LHCN-M2 (cell line): Measurements from ENCODE around the gene ITPR3. TPM values are rescaled to one million over a fixed set of nuclear protein-coding genes. Genes with fewer than 3 reads are reported as not detected.

Experiments used
- DNase-seq: peaks from one replicate; pipeline ENCODE4 v3.0.0-alpha.2; 2012; ENCODE audit warnings: low read depth
- total RNA-seq: library from RNA; depleted of rRNA; stranded (reverse); fragments of >200 nt; gene quantifications from 2 replicates; pipeline ENCODE4 v1.2.3, GENCODE V29; 2014

ITPR3 gene
- total RNA-seq, 1 experiment from 2014 or later: 50.1 TPM

DNA sequence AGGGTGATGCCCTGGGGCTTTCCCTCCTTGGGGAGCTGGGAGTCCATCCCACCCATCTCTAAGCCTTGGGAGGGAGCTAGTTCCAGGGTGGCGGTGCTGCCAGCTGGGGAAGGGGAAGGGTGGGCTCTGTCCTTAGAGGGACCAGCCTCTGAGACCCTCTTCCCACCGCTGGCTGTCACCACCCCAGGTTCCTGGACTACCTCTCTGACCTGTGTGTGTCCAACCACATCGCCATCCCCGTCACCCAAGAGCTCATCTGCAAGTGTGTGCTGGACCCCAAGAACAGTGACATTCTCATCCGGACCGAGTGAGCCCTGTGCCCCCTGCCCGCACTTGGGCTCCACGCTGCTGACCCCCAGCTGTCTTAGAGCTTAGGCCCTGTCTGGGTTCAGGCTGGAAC is 47.2 kb downstream of the ITPR3 start:
- no peak for DNase-seq

- no peak for DNase-seq
Measured at GRCh38 chr6:33668914-33669313, 47.8 kb downstream of the ITPR3 start.

DNA sequence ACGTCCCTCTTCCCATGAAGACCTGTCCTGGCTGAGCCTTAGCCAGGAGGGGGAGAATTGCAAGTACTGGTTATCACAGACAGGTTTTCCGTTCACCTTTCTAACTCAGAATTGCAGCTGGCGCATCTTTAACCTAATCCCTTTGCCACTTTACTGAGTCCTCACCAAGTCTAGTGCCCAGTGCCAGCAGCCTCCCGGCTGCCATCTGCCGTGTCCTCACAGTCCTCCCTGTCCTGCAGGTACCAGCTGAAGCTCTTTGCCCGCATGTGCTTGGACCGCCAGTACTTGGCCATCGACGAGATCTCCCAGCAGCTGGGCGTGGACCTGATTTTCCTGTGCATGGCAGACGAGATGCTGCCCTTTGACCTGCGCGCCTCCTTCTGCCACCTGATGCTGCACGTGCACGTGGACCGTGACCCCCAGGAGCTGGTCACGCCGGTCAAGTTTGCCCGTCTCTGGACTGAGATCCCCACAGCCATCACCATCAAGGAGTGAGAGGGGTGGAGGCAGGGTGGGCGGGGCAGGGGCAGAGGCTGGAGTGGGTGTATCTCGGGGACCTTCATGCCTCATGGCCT is 49.1 kb downstream of the ITPR3 start:
- no peak for DNase-seq

GRCh38 chr6:33670971-33671743 is 50.0 kb downstream of the ITPR3 start:
- no peak for DNase-seq

DNA sequence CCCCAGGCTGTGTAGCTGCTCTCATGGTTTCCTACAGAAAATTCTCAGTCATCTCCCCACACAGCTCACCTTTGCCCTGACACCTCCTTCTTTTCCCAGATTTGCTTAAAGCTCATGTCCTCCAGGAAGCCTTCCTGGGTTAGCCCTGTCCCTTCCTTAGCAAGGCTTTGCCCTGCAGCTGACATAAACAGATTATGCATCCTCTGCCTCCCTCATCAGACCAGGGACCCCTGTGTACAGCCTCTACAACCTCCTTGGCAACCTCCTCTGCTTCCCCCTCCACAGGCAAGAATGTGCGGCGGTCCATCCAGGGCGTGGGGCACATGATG is 50.6 kb downstream of the ITPR3 start:
- no peak for DNase-seq

- peak; percentile 97 for DNase-seq
Measured at GRCh38 chr6:33672808-33673207, 51.7 kb downstream of the ITPR3 start.

DNA sequence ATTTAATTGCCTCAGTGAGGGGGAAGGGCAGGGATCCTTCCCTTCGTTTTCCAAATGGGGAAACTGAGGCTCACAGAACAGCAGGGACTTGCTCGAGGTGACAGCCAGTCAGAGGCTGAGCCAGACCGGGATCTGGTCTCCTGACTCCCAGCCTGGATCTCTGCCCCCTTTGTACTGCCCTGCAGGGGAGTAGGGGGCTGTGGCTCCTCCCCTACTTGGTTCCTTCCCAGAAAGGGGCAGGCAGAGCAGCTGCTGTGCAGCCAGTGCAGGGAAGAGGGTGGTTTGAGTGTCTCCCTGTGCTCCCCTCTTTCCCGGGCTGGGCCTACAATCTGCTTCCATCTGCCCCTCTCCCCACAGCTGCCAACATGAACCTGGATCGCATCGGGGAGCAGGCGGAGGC is 52.7 kb downstream of the ITPR3 start:
- no peak for DNase-seq

- no peak for DNase-seq
Measured at GRCh38 chr6:33675968-33676367, 54.8 kb downstream of the ITPR3 start.

- no peak for DNase-seq
Measured at GRCh38 chr6:33676416-33677142, 55.5 kb downstream of the ITPR3 start.

DNA sequence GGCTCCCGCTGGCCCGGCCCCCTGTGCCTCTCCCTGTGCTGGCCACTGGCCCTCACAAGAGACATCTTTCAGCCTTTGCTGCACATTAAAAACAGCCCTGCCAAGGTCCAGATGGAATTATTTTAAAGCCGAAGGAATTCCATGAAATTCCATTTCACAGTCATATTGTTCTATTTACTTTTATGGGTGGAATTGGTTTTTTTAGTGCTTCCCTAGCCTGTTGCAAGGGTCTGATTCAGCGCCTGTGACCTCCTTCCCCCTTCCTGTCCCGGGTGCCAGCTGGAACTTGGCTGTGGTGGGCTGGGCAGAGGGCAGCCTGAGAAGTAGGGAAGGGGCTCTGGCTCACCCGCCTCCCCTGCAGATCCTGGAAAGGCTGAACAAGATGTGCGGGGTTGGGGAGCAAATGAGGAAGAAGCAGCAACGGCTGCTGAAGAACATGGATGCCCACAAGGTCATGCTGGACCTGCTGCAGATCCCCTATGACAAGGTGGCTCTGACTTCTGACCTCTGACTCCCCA is 56.1 kb downstream of the ITPR3 start:
- DNase-seq: no peak

GRCh38 chr6:33677689-33678088 is 56.6 kb downstream of the ITPR3 start:
- DNase-seq: no peak

GRCh38 chr6:33678233-33678931 is 57.3 kb downstream of the ITPR3 start:
- DNase-seq: no peak

- no peak for DNase-seq
Measured at GRCh38 chr6:33678932-33679490, 57.9 kb downstream of the ITPR3 start.

DNA sequence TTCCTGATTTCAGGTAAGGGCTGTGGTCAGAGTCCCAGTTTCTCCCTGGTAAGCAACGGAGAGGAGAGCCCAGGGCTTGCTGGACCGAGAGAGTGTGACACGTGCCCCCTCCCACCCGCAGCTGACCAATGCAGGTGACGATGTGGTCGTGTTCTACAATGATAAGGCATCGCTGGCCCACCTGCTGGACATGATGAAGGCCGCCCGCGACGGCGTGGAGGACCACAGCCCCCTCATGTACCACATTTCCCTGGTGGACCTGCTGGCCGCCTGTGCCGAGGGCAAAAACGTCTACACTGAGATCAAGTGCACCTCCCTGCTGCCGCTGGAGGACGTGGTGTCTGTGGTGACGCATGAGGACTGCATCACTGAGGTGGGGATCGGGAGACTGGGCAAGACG is 58.6 kb downstream of the ITPR3 start:
- no peak for DNase-seq

GRCh38 chr6:33682341-33682740 is 61.2 kb downstream of the ITPR3 start:
- no peak for DNase-seq

GRCh38 chr6:33683051-33683571 is 62.0 kb downstream of the ITPR3 start:
- no peak for DNase-seq

DNA sequence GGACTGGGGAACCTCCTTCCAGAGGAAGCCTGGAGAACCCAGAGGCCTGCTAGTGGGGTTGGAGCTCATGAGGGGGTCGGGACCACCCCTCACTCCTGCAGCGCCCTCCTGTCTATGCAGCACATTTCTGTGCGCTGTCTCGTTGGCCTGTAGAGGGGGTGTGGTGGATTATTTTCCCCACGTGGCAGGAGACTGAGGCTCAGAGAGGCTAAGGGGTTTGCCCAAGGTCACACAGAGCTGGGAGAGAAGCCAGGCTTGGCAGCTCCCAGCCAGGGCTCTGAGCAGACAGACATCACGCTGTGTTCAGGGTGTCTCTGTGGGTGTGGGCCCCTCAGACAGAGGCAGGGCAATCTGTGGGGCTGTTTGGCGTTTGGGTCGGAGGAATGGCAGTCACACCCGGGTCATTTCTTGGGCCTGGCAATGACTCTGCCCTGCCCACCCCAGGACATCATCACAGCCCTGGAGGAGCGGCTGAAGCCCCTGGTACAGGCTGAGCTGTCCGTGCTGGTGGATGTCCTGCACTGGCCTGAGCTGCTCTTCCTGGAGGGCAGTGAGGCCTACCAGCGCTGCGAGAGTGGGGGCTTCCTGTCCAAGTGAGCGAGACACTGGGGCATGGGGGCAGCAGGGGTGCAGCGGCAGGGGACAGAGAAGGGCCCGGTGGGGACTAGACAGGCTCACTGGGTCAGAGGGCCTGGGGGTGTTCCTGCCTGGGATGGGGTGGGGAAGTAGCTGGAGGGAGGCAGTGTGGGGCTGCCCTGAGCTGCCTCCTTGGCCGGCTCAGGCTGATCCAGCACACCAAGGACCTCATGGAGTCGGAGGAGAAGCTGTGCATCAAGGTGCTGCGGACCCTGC is 62.7 kb downstream of the ITPR3 start:
- DNase-seq: no peak

GRCh38 chr6:33684428-33684896 is 63.3 kb downstream of the ITPR3 start:
- no peak for DNase-seq

DNA sequence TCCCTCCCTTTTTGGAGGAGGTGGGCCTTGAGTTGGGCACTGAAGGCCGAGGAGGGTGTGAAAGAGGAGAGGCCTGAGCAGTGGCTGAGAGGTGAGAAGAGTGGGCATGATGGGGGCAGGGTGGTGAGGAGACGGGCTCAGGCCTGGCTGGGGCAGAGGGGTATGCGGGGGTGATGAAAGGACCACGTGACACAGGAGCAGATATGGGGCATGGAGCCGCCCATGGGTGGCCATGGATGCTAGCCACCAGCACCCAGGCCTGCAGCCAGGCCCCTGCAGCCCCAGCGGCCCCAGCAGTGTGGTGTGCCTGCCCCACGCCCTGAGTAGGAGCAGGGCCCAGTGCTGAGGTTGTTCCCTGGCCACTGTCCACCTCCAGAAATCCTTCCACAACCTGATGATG is 63.9 kb downstream of the ITPR3 start:
- DNase-seq: no peak
